ENCODE measurements around the gene LRRC66. TPM values are rescaled to one million over a fixed set of nuclear protein-coding genes. Genes with fewer than 3 reads are reported as not detected.

The LRRC66 gene
- total and polyA plus RNA-seq, 2 of the 8 experiments (the other 6 are each of a cell fraction or from before 2014, with no cell fraction given): 0.05 to 0.11 TPM

DNA sequence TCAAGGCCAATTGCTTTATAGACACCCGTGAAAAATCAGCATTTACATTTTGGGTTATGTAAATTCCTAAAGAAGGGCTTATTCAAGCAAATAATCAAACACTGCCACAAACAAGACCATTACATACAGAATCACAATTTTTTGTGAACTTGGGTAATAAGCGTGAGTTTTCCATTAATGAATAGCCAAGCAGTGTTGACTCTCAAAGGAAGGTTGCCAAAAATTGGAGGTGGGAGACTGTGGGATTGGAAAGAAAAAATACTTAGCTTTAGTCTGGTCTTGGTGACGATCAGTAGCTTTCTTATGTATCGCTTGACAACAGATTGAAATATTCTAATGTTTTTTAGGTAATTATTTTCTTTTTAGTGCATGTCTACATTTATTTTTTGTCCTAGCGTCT lies 20.9 kb downstream of the LRRC66 start (continued):
- TF ChIP-seq, protein P1, sequence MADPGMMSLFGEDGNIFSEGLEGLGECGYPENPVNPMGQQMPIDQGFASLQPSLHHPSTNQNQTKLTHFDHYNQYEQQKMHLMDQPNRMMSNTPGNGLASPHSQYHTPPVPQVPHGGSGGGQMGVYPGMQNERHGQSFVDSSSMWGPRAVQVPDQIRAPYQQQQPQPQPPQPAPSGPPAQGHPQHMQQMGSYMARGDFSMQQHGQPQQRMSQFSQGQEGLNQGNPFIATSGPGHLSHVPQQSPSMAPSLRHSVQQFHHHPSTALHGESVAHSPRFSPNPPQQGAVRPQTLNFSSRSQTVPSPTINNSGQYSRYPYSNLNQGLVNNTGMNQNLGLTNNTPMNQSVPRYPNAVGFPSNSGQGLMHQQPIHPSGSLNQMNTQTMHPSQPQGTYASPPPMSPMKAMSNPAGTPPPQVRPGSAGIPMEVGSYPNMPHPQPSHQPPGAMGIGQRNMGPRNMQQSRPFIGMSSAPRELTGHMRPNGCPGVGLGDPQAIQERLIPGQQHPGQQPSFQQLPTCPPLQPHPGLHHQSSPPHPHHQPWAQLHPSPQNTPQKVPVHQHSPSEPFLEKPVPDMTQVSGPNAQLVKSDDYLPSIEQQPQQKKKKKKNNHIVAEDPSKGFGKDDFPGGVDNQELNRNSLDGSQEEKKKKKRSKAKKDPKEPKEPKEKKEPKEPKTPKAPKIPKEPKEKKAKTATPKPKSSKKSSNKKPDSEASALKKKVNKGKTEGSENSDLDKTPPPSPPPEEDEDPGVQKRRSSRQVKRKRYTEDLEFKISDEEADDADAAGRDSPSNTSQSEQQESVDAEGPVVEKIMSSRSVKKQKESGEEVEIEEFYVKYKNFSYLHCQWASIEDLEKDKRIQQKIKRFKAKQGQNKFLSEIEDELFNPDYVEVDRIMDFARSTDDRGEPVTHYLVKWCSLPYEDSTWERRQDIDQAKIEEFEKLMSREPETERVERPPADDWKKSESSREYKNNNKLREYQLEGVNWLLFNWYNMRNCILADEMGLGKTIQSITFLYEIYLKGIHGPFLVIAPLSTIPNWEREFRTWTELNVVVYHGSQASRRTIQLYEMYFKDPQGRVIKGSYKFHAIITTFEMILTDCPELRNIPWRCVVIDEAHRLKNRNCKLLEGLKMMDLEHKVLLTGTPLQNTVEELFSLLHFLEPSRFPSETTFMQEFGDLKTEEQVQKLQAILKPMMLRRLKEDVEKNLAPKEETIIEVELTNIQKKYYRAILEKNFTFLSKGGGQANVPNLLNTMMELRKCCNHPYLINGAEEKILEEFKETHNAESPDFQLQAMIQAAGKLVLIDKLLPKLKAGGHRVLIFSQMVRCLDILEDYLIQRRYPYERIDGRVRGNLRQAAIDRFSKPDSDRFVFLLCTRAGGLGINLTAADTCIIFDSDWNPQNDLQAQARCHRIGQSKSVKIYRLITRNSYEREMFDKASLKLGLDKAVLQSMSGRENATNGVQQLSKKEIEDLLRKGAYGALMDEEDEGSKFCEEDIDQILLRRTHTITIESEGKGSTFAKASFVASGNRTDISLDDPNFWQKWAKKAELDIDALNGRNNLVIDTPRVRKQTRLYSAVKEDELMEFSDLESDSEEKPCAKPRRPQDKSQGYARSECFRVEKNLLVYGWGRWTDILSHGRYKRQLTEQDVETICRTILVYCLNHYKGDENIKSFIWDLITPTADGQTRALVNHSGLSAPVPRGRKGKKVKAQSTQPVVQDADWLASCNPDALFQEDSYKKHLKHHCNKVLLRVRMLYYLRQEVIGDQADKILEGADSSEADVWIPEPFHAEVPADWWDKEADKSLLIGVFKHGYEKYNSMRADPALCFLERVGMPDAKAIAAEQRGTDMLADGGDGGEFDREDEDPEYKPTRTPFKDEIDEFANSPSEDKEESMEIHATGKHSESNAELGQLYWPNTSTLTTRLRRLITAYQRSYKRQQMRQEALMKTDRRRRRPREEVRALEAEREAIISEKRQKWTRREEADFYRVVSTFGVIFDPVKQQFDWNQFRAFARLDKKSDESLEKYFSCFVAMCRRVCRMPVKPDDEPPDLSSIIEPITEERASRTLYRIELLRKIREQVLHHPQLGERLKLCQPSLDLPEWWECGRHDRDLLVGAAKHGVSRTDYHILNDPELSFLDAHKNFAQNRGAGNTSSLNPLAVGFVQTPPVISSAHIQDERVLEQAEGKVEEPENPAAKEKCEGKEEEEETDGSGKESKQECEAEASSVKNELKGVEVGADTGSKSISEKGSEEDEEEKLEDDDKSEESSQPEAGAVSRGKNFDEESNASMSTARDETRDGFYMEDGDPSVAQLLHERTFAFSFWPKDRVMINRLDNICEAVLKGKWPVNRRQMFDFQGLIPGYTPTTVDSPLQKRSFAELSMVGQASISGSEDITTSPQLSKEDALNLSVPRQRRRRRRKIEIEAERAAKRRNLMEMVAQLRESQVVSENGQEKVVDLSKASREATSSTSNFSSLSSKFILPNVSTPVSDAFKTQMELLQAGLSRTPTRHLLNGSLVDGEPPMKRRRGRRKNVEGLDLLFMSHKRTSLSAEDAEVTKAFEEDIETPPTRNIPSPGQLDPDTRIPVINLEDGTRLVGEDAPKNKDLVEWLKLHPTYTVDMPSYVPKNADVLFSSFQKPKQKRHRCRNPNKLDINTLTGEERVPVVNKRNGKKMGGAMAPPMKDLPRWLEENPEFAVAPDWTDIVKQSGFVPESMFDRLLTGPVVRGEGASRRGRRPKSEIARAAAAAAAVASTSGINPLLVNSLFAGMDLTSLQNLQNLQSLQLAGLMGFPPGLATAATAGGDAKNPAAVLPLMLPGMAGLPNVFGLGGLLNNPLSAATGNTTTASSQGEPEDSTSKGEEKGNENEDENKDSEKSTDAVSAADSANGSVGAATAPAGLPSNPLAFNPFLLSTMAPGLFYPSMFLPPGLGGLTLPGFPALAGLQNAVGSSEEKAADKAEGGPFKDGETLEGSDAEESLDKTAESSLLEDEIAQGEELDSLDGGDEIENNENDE (IDR thresholded peaks at IDR 0.05; ENCODE audit: insufficient replicate concordance, low read length): no peak
- TF ChIP-seq, protein P2, sequence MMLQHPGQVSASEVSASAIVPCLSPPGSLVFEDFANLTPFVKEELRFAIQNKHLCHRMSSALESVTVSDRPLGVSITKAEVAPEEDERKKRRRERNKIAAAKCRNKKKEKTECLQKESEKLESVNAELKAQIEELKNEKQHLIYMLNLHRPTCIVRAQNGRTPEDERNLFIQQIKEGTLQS (IDR thresholded peaks at IDR 0.05; ENCODE audit: insufficient read depth, low read depth, low read length): no peak
- TF ChIP-seq KDM5A (IDR thresholded peaks at IDR 0.05; ENCODE audit: low read length): no peak
